Measurements from ENCODE around the gene USP48. TPM values are rescaled to one million over a fixed set of nuclear protein-coding genes. Genes with fewer than 3 reads are reported as not detected.
"Not testable (repeated sequence)": the region's sequence is repeated elsewhere in the genome, so short reads cannot be mapped to it uniquely, and the experiment has no call there.

The USP48 gene, protein sequence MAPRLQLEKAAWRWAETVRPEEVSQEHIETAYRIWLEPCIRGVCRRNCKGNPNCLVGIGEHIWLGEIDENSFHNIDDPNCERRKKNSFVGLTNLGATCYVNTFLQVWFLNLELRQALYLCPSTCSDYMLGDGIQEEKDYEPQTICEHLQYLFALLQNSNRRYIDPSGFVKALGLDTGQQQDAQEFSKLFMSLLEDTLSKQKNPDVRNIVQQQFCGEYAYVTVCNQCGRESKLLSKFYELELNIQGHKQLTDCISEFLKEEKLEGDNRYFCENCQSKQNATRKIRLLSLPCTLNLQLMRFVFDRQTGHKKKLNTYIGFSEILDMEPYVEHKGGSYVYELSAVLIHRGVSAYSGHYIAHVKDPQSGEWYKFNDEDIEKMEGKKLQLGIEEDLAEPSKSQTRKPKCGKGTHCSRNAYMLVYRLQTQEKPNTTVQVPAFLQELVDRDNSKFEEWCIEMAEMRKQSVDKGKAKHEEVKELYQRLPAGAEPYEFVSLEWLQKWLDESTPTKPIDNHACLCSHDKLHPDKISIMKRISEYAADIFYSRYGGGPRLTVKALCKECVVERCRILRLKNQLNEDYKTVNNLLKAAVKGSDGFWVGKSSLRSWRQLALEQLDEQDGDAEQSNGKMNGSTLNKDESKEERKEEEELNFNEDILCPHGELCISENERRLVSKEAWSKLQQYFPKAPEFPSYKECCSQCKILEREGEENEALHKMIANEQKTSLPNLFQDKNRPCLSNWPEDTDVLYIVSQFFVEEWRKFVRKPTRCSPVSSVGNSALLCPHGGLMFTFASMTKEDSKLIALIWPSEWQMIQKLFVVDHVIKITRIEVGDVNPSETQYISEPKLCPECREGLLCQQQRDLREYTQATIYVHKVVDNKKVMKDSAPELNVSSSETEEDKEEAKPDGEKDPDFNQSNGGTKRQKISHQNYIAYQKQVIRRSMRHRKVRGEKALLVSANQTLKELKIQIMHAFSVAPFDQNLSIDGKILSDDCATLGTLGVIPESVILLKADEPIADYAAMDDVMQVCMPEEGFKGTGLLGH
- total RNA-seq = 81.4 and 86.8 TPM in 2 replicates

DNA sequence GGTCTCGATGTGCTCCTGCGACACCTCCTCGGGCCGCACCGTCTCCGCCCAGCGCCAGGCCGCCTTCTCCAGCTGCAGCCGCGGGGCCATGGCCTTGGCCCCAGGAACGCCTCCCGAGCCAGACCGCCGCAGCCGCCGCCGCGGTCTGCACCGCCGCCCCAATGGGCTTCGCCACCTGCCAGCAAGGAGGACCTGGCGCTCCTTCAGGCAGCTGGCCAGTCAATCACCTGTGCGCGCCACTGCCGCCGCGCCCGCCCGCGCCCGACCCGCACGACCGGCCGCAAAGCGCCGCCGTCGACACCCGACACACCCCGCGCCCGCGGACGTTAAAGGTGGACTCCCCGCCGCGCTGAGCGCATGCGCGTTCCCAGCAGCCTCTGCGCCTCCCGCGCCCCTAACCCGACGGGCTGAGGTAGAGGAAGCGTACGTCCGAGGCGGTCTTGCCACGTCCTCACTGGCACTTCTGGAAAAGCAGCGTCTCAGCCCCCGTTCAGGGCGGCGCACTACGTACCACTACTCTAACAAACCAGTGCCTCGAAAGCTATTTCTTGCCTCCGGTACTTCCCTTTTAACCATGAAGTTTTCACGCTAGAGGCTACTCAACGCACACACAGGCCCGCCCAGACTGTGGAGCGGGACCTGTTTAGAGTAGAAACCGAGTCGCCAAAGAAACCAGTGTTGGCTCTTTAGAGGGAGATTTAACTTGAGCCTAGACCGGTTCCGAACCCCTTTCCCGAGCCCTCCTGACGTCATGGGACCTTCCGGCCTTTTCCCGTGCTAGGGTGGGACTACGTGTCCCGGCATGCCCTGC lies at the start of gene USP48:
TSS of gene USP48 (minus strand) at position 282 of the 811 bp plus-strand sequence. CDS start at position 90, 192 bp downstream.
- intact Hi-C loops (cut with micrococcal nuclease) = loop anchor here (1.0 to 10.0 kb wide), 5 partner anchors 242 to 669 kb away; partner anchors contain the start of genes CDC42, ECE1 and ZBTB40

DNA sequence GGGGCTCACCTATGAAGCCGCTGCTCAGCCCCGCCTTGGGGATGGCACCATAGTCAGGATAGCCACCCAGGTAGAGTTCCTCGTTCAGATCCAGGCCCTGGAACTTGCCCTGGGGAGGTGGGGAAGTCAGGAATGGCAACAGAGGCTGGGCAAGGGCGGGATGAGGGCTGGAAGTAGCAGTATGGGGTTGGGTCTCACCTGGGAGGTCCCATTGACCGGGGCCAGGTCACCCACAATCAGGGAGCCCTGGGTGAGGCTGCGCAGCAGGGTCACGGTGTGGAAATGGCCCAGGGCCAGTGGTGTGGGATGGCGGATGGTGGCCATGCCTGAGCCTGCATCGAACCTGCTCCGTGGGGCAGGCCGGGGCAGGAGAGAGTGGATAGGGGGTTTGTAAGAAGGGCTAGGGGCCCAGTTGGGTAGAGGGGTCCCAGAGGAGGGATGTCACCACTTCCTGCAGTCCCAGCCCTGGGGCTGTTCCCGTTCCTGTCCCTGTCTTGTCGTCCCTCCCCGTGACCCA lies 48.6 kb upstream of the USP48 start:
- intact Hi-C loops (cut with micrococcal nuclease) = no loop called here

DNA sequence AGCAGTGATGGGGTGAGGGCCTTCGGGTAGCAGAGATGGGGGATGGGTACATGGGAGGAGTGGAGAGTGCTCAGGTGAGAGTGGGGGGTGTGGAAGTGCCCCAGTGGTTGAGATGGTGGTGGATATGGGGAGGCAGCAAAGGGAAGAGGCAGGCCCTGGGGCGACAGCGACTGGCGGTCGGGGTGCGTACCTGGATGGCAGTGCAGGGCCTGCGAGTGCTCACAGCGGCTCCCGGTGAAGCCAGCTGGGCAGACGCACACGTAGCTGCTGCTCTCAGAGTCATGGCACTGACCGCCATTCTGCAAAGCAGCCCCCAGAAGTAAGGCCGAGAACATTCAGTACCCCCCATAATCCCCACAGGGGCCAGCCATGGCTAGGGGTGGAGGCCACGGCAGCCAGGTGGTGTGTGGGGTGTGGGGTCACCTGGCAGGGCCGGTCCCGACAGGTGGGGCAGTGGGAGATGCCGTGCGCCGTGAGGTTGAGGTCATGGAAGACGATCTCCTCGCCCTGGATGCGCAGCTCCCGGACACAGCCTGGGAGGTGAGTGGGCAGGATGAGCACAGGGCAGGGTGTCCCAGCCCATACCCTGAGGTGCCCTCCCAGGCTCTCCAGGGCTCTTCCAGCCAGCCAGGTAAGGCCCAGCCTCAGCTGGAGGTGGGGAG lies 48.0 kb upstream of the USP48 start:
- intact Hi-C loops (cut with micrococcal nuclease) = no loop called here

DNA sequence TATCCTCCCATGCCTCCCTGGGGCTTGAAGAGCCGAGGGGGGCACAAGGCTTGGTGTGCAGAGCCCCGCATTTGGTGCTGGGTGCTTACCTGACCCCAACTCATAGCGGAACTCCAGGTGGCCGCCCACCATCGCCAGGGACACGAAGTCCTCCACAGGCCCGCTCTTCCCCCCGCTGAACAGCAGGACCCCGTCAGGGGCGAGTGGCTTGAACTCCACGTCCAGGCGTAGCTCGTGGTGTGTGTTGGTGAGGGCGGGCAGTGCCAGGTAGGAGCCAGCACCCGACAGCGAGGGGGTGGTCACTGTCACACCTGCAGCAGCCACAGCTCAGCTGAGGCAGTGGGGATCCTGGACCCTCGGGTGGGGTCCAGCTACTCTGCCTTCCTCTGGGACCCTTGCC lies 46.3 kb upstream of the USP48 start:
- intact Hi-C loops (cut with micrococcal nuclease) = no loop called here

DNA sequence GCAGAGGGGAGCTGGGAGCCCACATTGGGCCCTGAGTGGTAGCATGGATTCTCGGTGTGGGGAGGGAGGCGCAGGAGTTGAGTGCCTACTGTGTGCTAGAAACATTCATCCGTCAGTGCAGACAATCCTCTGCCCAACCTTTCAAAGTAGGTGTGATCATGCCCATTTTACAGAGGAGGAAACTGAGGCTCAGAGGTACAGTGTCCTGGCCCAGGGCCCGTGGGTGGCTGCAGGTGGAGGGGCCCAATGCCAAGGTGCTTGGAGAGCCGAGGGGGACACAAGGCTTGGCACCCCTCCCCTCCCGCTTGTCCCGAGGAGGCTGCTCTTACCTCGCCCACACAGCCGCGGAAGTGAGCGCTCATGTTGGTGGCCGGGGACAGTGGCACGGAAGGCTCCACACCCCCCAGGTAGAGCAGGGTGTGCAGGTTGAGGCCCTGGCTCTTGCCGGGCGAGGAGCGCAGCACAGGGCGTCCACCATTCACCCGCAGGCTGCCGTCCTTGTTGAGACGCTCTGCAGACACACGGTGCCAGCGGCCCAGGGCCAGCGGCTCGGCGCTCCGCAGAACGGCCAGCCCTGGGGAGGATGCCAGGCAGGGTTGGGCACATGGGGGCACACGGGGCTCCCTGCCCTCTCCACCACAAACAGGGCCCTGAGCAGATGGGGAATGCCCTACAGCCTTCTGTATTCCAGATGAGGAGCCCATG lies 45.7 kb upstream of the USP48 start:
- intact Hi-C loops (cut with micrococcal nuclease) = no loop called here

DNA sequence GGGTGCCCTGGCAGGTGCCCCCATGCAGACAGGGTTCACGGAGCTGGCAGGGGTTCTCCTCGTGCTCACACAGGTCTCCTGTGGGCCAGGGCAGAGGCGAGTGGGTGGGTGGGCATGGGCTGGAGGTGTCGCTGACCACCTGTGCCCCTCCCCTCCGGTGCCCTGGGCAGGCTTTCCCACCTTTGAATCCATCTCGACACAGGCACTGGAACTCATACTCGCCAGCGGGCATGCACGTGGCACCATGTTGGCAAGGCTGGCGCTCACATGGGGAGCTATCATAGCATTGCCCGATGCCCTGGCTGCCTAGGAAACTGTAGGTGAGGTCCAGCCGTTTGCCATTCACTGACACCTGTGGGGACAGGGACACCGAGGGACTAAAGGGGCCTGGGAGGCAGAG lies 45.1 kb upstream of the USP48 start:
- intact Hi-C loops (cut with micrococcal nuclease) = no loop called here

DNA sequence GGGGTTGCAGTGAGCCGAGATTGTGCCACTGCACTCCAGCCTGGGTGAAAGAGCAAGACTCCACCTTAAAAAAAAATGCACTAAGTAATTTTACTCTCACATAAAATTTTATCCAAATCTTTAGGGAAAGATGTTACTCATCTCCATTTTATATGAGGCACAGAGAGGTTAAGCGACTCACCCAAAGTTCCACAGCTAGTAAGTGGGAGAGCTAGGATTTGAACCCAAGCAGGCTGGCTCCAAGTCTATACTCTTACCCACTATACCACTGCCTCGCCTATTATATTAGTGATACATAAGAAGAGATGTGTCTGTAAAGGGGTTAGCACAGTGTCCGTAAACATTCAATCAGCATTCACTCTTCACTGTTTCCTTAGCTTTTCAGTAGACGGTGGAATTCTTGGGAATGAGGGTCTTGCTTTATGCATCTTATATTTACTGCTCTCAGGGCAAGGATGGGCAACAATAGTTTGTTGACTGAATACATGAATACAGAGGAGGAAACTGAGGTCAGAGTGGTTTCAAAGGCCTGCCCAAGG lies 44.3 kb upstream of the USP48 start:
- intact Hi-C loops (cut with micrococcal nuclease) = no loop called here

DNA sequence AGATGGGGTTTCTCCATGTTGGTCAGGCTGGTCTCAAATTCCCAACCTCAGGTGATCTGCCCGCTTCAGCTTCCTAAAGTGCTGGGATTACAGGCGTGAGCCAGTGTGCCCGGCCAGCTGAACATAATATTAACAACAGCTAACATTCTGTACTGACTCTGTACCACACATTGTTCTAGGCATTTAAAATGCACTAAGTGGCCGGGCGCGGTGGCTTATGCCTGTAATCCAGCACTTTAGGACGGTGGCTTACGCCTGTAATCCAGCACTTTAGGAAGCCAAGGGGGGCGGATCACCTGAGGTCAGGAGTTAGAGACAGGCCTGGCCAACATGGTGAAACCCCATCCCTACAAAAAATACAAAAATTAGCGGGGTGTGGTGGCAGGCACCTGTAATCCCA lies 43.7 kb upstream of the USP48 start:
- intact Hi-C loops (cut with micrococcal nuclease) = not testable (repeated sequence)

DNA sequence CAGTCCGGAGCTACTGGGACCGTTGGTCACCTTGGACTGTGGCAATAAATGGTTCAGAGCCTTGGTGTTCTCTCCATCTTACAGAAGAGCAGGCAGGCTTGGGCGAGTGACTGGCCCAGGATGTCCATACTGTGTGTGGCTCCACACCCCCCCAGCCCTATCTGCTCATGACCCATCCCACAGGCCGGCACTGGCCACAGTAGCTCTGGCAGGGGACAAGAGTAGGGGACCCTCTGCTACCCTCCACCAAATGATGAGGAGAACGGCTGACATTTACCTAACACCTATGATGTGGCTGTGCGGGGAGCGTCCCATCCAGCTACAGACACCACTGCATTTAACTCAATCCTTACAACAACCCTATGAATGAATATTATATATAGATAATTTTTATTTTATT lies 42.4 kb upstream of the USP48 start:
- intact Hi-C loops (cut with micrococcal nuclease) = no loop called here

DNA sequence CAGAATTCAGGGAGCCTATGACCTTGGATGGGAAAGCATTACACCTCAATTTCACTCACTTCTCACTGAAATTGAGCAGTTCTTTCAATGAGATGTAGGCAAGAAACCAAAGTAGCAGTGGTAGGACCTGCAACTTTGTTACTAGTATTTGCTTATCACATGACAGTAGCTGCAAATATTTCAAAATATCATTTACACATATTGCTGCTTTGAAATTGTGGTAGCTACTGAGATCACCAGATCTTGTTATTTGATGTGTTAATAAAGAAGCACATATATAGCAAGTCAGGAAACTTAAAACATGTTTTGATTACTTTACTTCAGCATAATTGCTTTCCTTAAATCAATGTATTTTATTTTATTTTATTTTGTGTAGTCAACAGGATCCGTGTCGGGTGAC lies 42.0 kb upstream of the USP48 start:
- intact Hi-C loops (cut with micrococcal nuclease) = no loop called here

DNA sequence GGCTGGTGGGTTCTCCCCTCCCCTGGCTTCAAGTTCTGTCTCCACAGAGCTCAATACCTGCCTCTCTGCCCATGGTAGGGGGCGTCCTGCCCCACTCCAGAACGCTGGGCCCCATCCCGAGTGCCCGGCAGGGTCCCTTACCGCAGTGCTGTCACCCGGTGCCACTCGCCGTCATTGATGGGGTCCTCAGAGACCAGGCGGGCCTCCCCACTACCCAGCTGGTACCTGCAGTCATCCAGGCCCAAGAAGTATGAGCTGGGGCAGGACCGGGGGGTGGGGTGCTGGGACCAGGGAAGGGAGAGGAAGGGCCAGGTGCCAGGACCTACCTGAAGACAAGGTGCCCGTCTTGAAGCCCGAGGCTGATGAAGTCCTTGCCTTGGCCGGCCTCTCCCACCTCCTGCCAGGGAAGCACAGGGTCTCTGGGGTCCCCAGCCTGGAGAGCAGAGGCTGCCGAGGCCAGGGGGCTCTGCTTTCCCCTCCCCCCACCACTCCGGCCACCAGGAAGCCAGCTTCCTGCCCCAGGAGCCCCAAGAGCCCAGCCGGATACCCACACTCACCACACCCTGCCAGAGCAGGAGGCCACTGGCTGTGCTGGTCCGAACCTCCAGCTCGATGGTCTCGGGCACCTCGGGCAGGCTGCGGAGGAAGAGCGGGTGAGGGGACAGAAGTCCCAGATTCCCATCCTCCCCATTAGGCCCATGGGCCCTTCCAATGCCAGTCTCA lies 41.2 kb upstream of the USP48 start:
- intact Hi-C loops (cut with micrococcal nuclease) = no loop called here

DNA sequence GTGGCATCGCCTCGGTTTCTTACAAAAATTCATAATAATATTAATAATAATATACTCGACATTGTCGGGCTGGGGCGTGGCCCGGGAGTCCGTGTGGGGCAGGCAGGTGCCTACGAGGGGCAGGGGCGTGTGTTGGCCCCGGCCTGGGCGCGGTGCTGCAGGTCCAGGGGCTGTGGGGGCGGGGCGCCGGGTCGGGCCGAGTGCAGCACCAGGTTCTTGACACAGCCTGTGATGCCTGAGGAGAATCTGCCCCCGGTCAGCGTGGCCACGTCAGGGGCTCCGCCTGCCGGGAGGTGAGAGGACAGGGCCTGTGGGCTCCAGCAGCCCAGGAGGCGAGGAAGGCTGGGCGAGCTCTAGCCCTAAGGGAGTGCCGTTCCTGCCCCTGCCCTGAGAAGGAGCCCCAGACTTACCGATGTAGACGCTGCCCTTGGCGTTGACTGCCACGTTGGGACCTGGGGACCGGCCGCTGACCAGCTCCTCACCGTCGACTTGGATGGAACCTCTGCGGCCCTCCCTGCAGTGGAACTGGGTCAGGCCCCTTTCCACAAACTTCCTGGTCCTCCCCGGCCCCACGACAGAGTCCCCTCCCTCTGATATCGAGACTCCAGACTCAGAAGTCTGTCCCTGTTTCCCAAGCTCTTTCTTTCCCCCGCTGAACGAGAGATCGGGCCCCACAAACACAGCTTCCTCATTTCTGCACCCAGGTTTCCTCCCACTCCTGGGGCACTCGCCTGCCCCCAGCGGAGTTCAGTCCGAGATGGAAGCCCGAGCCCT lies 40.4 kb upstream of the USP48 start:
- intact Hi-C loops (cut with micrococcal nuclease) = no loop called here

DNA sequence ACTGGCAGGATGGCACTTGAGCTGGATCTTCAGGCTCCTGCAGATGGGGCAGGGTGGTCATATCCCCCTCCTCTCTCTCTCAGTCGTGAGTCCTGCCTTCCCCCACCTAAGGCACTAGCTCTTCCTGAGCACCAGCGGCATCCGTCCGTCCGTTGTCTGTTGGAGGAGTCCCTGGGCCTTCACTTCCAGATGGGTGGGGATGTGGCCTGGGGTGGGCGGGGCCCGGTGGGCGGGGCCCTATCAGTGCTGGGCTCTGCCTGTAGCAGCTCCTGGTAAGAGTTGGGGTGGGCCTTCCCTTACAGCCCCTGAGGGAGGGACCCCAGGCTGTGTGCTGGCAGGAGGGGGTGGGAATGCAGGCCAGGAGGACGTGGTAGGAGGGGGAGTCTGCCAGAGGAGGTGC lies 39.4 kb upstream of the USP48 start:
- intact Hi-C loops (cut with micrococcal nuclease) = no loop called here

DNA sequence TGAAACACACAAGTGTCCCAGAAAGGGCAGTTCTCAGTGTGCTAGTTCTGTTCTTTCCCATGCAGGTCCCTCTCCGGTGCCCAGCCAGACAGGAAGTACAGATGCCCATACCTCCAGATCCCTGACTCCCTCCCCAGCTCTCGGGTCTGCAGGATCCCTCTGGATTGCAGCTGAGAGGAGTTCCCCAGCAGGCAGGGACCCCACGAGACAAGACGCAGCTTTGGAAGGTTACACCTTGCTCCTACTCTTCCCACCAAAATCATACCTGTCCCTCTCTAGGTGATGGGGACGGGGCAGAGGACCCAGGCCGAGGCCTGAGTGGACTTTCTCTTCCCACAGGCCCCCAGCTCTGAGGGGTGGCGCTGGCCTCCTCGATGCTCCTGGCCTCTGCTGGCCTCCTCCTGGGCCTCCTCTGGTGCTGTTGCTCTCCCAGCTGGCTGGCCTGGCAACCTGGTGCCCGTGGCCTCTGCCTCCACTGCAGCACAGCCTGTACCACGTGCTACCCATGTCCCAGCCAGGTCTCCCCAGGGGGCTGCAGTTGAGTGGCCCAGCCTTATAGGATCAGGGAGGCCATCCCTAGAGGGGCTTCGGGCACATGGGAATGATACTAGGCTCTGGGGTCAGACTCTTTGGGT lies 38.6 kb upstream of the USP48 start:
- intact Hi-C loops (cut with micrococcal nuclease) = no loop called here

DNA sequence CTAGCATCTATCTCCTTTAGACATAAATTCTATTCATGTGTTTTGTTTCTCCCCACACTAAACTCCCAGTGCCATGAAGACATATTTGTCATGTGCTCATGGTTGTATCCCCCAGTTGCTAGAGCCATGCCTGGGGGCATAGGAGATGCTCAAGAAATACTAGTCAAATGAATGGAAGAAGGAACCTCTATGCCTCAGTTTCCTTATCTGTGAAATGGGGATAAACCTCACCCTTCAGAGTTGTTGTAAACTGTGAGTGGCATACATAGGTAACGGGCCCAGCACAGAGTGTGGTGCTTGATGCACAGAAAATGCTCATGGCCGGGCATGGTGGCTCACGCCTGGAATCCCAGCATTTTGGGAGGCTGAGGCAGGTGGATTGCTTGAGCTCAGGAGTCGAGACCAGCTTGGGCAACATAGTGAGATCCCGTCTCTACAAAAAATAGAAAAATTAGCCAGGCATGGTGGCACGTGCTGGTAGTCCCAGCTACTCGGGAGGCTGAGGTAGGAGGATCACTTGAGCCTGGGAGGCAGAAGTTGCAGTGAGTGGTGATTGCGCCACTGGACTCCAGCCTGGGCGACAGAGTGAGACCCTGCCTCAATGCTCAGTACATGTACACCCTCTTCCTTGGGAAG lies 37.8 kb upstream of the USP48 start:
- intact Hi-C loops (cut with micrococcal nuclease) = no loop called here

DNA sequence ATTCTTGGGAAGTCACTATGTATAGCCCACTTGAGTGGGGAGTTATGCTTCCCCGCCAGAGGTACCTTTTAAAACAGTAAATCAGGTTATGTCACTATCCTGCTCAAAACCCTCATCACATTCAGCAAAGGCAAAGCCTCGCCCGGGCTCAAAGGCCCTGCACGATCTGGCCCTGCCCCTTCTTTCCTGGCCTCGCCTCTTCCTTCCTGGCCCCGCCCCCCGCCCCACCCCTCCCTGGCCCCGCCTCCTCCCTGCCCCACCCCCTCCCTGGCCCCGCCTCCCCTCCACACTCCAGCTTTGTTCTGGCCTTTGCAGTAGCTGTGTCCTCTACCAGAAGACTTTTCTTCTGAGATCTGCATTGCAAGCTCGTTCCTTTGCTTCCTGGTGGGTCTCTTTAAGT lies 35.7 kb upstream of the USP48 start:
- intact Hi-C loops (cut with micrococcal nuclease) = no loop called here

All from T-helper 2 cell treated with Interferon-gamma antibody and Interleukin-4, amounts not matched to agents 100 ng/mL and 5 ng/mL, for 36 hours (primary cell).